Upper lobe of right lung (tissue), 1 donor: Measurements from ENCODE around the gene CNDP1. TPM values are rescaled to one million over a fixed set of nuclear protein-coding genes. Genes with fewer than 3 reads are reported as not detected.

ENCODE experiments used
- ATAC-seq: fragments of 200-7000 bp; cut with Tn5 transposase; one replicate; pipeline ENCODE4 v1.9.1; 2020; ENCODE audit warnings: mild to moderate bottlenecking, moderate library complexity
- DNase-seq: peaks from one replicate; pipeline ENCODE4 v3.0.0-alpha.2; 2020
- H3K27ac ChIP-seq: fragments of 200-600 bp; one replicate; pipeline ENCODE4 v1.8.0; 2022
- H3K27me3 ChIP-seq: fragments of 200-600 bp; one replicate; pipeline ENCODE4 v1.8.0; 2022; ENCODE audit warnings: mild to moderate bottlenecking
- H3K36me3 ChIP-seq: fragments of 200-600 bp; one replicate; pipeline ENCODE4 v1.8.0; 2022
- H3K4me1 ChIP-seq: fragments of 200-600 bp; one replicate; pipeline ENCODE4 v1.8.0; 2022
- H3K4me3 ChIP-seq: fragments of 200-600 bp; one replicate; pipeline ENCODE4 v1.8.0; 2022; ENCODE audit warnings: mild to moderate bottlenecking
- H3K9me3 ChIP-seq: fragments of 200-600 bp; one replicate; pipeline ENCODE4 v1.8.0; 2022
- CTCF ChIP-seq: fragments of 200-600 bp; IDR thresholded peaks from one replicate; pipeline ENCODE4 v1.8.0; 2022; ENCODE audit warnings: antibody characterized with exemption
- intact Hi-C: fragments of 100-400 bp; cut with DNase I; formaldehyde crosslinking; loops from one replicate; pipeline ENCODE4 v1.11.0; 2022
- total RNA-seq: library from RNA; stranded (reverse); fragmentation: NEBNext Ultra II Directional; extraction: Animal tissue kit (Norgen Biotek cat#: 25700); gene quantifications from one replicate; pipeline ENCODE4 v1.2.1, GENCODE V29; 2021
- donor health status: DM: no; HTN: yes; CAD: no; lungs with severe emphysema.

CNDP1 gene
- total RNA-seq, 1 donor from 2014 or later, result not detected

- TF ChIP-seq CTCF, result no peak
Measured at GRCh38 chr18:74515620-74516231, 18.6 kb upstream of the CNDP1 start.

GRCh38 chr18:74516271-74517235 is 17.7 kb upstream of the CNDP1 start:
- no peaks in the 10 kb centered on the region for H3K9me3 ChIP-seq
- no peak for TF ChIP-seq CTCF
- intact Hi-C loops, result no loop called here
- H3K27ac ChIP-seq, result no peak overlapping the region
- H3K4me3 ChIP-seq, result no peak overlapping the region
- DNase-seq (no peak), ATAC-seq (no peak)
- peaks cover 94% of the 10 kb centered on the region for H3K36me3 ChIP-seq
- H3K4me1 ChIP-seq, result no peaks in the 10 kb centered on the region
- no peaks in the 10 kb centered on the region for H3K27me3 ChIP-seq

More at GRCh38 chr18:74515620-74516231, 18.6 kb upstream of the CNDP1 start:
- Histone ChIP-seq H3K4me1 (no peaks in the 10 kb centered on the region), H3K36me3 (peaks cover 94% of the 10 kb centered on the region), H3K27ac (no peak overlapping the region), H3K27me3 (no peaks in the 10 kb centered on the region), H3K9me3 (no peaks in the 10 kb centered on the region), H3K4me3 (no peak overlapping the region)
- intact Hi-C loops, result no loop called here
- DNase-seq, result no peak
- no peak for ATAC-seq

GRCh38 chr18:74517236-74517630 is 17.1 kb upstream of the CNDP1 start:
- Histone ChIP-seq H3K27me3 (no peaks in the 10 kb centered on the region), H3K4me1 (no peaks in the 10 kb centered on the region), H3K27ac (no peak overlapping the region), H3K4me3 (no peak overlapping the region), H3K36me3 (peaks cover 90% of the 10 kb centered on the region), H3K9me3 (no peaks in the 10 kb centered on the region)
- DNase-seq (no peak), ATAC-seq (no peak)
- TF ChIP-seq CTCF, result no peak
- intact Hi-C loops, result no loop called here

- H3K9me3 ChIP-seq, result no peaks in the 10 kb centered on the region
- H3K27ac ChIP-seq, result no peak overlapping the region
- intact Hi-C loops, result no loop called here
- TF ChIP-seq CTCF, result no peak
- DNase-seq, result no peak
- H3K4me3 ChIP-seq, result no peak overlapping the region
- H3K36me3 ChIP-seq, result peaks cover 76% of the 10 kb centered on the region
- H3K4me1 ChIP-seq, result no peaks in the 10 kb centered on the region
- no peaks in the 10 kb centered on the region for H3K27me3 ChIP-seq
- ATAC-seq, result no peak
Measured at GRCh38 chr18:74518456-74519295, 15.6 kb upstream of the CNDP1 start.

- Histone ChIP-seq H3K9me3 (no peaks in the 10 kb centered on the region), H3K4me1 (no peaks in the 10 kb centered on the region), H3K27ac (no peak overlapping the region), H3K27me3 (no peaks in the 10 kb centered on the region), H3K4me3 (no peak overlapping the region), H3K36me3 (peaks cover 71% of the 10 kb centered on the region)
- ATAC-seq (no peak), DNase-seq (peak; percentile 43)
- no peak for TF ChIP-seq CTCF
- intact Hi-C loops, result no loop called here
Measured at GRCh38 chr18:74519320-74520095, 14.8 kb upstream of the CNDP1 start.
